Fibroblast of villous mesenchyme (primary cell): ENCODE data around the gene SUPT20HL1. TPM values are rescaled to one million over a fixed set of nuclear protein-coding genes. Genes with fewer than 3 reads are reported as not detected.

ENCODE experiments used
- DNase-seq: peaks from one replicate; pipeline ENCODE4 v3.0.0-alpha.2; 2010; ENCODE audit warnings: low read depth
- H3K4me3 ChIP-seq: 2 replicates; pipeline ENCODE4 v1.5.1; 2011; ENCODE audit warnings: low read depth, mild to moderate bottlenecking, low read length
- CTCF ChIP-seq: IDR thresholded peaks from 2 replicates; pipeline ENCODE4 v1.5.1; 2012; ENCODE audit warnings: low read depth, mild to moderate bottlenecking, low read length; ENCODE audit not compliant: insufficient read depth
- total RNA-seq: library from RNA; depleted of rRNA; stranded (reverse); fragments of >200 nt; gene quantifications from 2 replicates; pipeline ENCODE4 v1.2.3, GENCODE V29; 2012

SUPT20HL1 gene
- total RNA-seq, 1 donor = not detected

DNA sequence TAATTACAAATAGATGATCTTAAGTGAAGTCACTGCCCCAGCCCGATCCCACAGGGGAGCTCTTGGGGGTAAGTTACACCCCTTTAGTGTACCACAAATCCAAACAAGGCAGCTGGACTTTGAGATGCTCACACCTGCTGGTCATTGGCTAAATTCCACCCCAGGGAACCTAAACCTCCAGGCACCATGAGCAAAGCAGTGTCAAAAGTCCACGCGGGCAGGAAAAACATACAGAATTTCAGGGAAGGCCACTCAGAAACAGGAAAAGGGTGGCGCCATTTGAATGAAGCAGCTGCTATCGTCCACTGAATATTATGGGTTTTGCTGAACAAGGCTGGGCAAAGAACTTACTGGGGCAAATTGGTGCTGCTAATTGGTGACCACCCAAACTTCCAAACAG lies 30.9 kb downstream of the SUPT20HL1 start:
- no peak overlapping the region for H3K4me3 ChIP-seq
- no peak for DNase-seq
- no peak for TF ChIP-seq CTCF

- H3K4me3 ChIP-seq = no peak overlapping the region
- no peak for TF ChIP-seq CTCF
- no peak for DNase-seq
Observed at GRCh38 chrX:24391843-24392242, 31.4 kb downstream of the SUPT20HL1 start.

- no peak overlapping the region for H3K4me3 ChIP-seq
- no peak for DNase-seq
- TF ChIP-seq CTCF = no peak
Observed at GRCh38 chrX:24392709-24393108, 32.3 kb downstream of the SUPT20HL1 start.

DNA sequence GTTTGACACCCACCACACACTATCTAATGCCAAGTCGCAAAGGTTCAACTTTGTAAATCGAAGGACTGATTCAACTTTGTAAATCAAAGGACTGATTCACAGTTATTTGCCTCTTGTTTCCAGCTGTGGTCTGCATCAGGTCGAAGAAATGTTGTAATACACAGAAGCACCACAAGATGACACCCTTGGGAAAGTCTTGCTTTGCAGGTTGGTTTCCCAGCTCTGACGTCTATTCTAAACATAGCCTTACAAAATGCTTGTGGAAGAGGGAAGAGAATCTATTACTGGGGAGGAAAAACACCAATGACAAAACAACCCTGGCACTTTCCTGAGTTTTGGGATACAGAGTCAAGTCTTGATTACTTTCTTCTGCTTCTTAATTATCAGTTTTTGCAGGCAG lies 35.3 kb downstream of the SUPT20HL1 start:
- TF ChIP-seq CTCF = peak; percentile 80
- DNase-seq = peak; percentile 74
- H3K4me3 ChIP-seq = no peak overlapping the region

- DNase-seq = peak; percentile 8
- no peak overlapping the region for H3K4me3 ChIP-seq
- TF ChIP-seq CTCF = no peak
Observed at GRCh38 chrX:24396236-24396930, 35.9 kb downstream of the SUPT20HL1 start.

DNA sequence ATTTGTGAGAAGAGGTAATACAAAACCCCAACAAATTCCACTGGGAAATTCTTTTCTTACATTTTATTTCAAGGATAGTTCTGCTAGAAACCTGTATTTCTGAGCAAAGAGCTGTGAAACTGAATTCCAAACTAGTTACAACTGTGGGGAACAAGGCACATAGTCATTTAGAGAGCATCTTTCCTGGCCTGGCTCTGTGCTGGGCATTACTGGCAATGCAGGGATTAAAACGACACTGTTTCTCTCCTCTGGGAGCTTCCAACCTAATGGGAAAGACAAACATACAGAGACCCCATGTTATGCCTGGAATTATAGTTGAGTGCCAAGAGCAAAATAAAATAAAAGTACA lies 36.5 kb downstream of the SUPT20HL1 start:
- no peak for TF ChIP-seq CTCF
- no peak overlapping the region for H3K4me3 ChIP-seq
- DNase-seq = no peak

- no peak for TF ChIP-seq CTCF
- no peak overlapping the region for H3K4me3 ChIP-seq
- DNase-seq = no peak
Observed at GRCh38 chrX:24398766-24399165, 38.3 kb downstream of the SUPT20HL1 start.
